Fibroblast of lung (primary cell): ENCODE measurements around the gene TMEM212. TPM values are rescaled to one million over a fixed set of nuclear protein-coding genes. Genes with fewer than 3 reads are reported as not detected.

ENCODE experiments used
- DNase-seq, 2 donors: peaks; one replicate each; pipeline versions ENCODE4 v3.0.0 to v3.0.0-alpha.2; 2010; ENCODE audit warnings: low read depth in 2 of 2
- H2AFZ ChIP-seq: 2 replicates; pipeline ENCODE4 v1.5.1; 2012; ENCODE audit warnings: low read length, control low read depth, inconsistent platforms
- H3K27ac ChIP-seq: 2 replicates; pipeline ENCODE4 v1.5.1; 2011; ENCODE audit warnings: low read length, control low read depth; ENCODE audit not compliant: insufficient read depth
- H3K27me3 ChIP-seq: 2 replicates; pipeline ENCODE4 v1.5.1; 2011; ENCODE audit warnings: mild to moderate bottlenecking, low read length; ENCODE audit not compliant: control insufficient read depth, insufficient read depth
- H3K36me3 ChIP-seq: 2 replicates; pipeline ENCODE4 v1.5.1; 2011; ENCODE audit warnings: low read length; ENCODE audit not compliant: control insufficient read depth, insufficient read depth
- H3K4me1 ChIP-seq: 2 replicates; pipeline ENCODE4 v1.5.1; 2011; ENCODE audit warnings: low read length; ENCODE audit not compliant: control insufficient read depth, insufficient read depth; ENCODE audit errors: extremely low read depth
- H3K4me2 ChIP-seq: 2 replicates; pipeline ENCODE4 v1.5.1; 2011; ENCODE audit warnings: low read length, control low read depth; ENCODE audit not compliant: insufficient read depth; ENCODE audit errors: extremely low read depth
- H3K4me3 ChIP-seq, 4 experiments: fragments of 200-600 bp in 1 of 4; sonication (generic) in 1 of 4; replicated peaks in 1 of 4; 2 replicates each; pipeline ENCODE4 v1.5.1; 2011 to 2016; ENCODE audit warnings: low read length in 4 of 4, low read depth in 3 of 4, mild to moderate bottlenecking in 3 of 4, control low read depth in 2 of 4, inconsistent platforms in 1 of 4, mixed read lengths in 1 of 4; ENCODE audit not compliant: insufficient read depth in 1 of 4; ENCODE audit errors: control extremely low read depth in 1 of 4
- H3K79me2 ChIP-seq: 2 replicates; pipeline ENCODE4 v1.5.1; 2012; ENCODE audit warnings: mild to moderate bottlenecking, low read length, inconsistent platforms; ENCODE audit not compliant: control insufficient read depth, insufficient read depth
- H3K9ac ChIP-seq: 2 replicates; pipeline ENCODE4 v1.5.1; 2011; ENCODE audit warnings: mild to moderate bottlenecking, low read length, control low read depth; ENCODE audit not compliant: insufficient read depth
- H3K9me3 ChIP-seq: 2 replicates; pipeline ENCODE4 v1.5.1; 2012; ENCODE audit warnings: low read depth, low read length; ENCODE audit not compliant: control insufficient read depth, insufficient read depth
- H4K20me1 ChIP-seq: 2 replicates; pipeline ENCODE4 v1.5.1; 2011; ENCODE audit warnings: low read length; ENCODE audit not compliant: control insufficient read depth, insufficient read depth; ENCODE audit errors: extremely low read depth
- EZH2 ChIP-seq: IDR thresholded peaks from 2 replicates; pipeline ENCODE4 v1.5.1; 2012; ENCODE audit warnings: low read length, control low read depth, mild to moderate bottlenecking; ENCODE audit errors: missing control alignments
- polyA plus RNA-seq, 2 donors: library from polyadenylated mRNA; depleted of rRNA in 1 of 2; stranded (reverse) in 1 of 2; unstranded in 1 of 2; fragments of >200 nt; gene quantifications; 2 replicates each; pipeline ENCODE4 v1.2.1, GENCODE V29; 2011 to 2012; ENCODE audit warnings: missing spikeins in 1 of 2
- total RNA-seq: library from RNA; depleted of rRNA; stranded (reverse); fragments of >200 nt; gene quantifications from 2 replicates; pipeline ENCODE4 v1.2.1, GENCODE V29; 2014
- TF ChIP-seq, protein P1 (sequence below), 2 donors: IDR thresholded peaks in 1 of 2; conservative IDR thresholded peaks in 1 of 2; 1 replicate in 1 of 2; 2 replicates in 1 of 2; pipeline ENCODE4 v1.5.1; 2011 to 2012; ENCODE audit warnings: low read length in 2 of 2, control low read depth in 1 of 2, inconsistent platforms in 1 of 2, low read depth in 1 of 2, mild to moderate bottlenecking in 1 of 2

The TMEM212 gene
- total and polyA plus RNA-seq, 2 donors (not counting 1 experiment from before 2014, with no cell fraction given) = not detected

DNA sequence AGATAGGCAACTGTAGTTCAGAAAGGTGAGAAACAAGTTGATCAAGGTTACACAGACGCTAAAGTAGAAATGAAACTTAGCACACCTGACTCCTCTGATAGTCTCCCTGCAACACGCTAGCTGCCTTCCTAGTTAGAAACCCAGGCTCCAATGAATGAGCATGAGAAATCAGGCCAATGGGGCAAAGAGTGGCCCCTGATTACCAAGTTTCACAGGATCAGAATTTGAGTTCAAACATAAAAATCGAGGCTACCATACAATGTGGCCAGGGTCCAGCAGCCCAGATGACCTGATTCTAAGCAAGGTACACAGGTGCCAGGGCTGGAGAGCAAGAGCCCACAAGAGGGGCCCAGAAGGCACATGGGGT is 40.6 kb upstream of the TMEM212 start:
- Histone ChIP-seq H3K4me3 (no peak overlapping the region), H3K9ac (no peak overlapping the region), H2AFZ (no peak overlapping the region), H3K27me3 (no peaks in the 10 kb centered on the region), H3K27ac (no peak overlapping the region), H4K20me1 (no peaks in the 10 kb centered on the region), H3K4me2 (no peak overlapping the region), H3K9me3 (no peaks in the 10 kb centered on the region), H3K4me1 (peaks cover 12% of the 10 kb centered on the region), H3K79me2 (no peaks in the 10 kb centered on the region), H3K36me3 (no peaks in the 10 kb centered on the region)
- no peak for TF ChIP-seq EZH2
- TF ChIP-seq, protein P1, sequence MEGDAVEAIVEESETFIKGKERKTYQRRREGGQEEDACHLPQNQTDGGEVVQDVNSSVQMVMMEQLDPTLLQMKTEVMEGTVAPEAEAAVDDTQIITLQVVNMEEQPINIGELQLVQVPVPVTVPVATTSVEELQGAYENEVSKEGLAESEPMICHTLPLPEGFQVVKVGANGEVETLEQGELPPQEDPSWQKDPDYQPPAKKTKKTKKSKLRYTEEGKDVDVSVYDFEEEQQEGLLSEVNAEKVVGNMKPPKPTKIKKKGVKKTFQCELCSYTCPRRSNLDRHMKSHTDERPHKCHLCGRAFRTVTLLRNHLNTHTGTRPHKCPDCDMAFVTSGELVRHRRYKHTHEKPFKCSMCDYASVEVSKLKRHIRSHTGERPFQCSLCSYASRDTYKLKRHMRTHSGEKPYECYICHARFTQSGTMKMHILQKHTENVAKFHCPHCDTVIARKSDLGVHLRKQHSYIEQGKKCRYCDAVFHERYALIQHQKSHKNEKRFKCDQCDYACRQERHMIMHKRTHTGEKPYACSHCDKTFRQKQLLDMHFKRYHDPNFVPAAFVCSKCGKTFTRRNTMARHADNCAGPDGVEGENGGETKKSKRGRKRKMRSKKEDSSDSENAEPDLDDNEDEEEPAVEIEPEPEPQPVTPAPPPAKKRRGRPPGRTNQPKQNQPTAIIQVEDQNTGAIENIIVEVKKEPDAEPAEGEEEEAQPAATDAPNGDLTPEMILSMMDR (conservative IDR thresholded peaks at IDR 0.05 in 1 of 2, IDR thresholded peaks at IDR 0.05 in 1 of 2; ENCODE audit: low read depth in 1 of 2, low read length in 2 of 2) = no peak
- DNase-seq = no peak

DNA sequence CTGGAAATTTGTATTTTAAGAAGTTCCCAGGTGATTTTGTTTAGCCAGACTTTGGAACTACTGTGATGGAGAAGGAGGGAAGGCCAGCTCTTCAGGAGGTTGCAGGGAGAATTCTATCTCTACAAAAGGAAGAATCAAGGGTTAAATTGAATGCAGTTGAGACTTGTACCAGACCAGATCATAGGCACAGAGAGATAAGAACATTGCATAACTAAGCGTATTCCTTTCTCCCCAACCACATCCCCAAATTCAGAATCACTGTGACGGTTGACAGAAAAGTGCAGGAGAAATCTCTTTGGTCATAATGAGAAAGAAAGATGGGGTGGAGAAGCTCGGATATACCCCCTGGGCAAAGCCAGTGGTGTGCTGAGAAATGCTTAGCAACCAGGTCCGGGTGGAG is 40.1 kb upstream of the TMEM212 start:
- H3K4me2 ChIP-seq = no peak overlapping the region
- no peak overlapping the region for H3K27ac ChIP-seq
- TF ChIP-seq EZH2 = no peak
- TF ChIP-seq, protein P1 (conservative IDR thresholded peaks at IDR 0.05 in 1 of 2, IDR thresholded peaks at IDR 0.05 in 1 of 2; ENCODE audit: low read depth in 1 of 2, low read length in 2 of 2) = no peak
- H2AFZ ChIP-seq = no peak overlapping the region
- H3K36me3 ChIP-seq = no peaks in the 10 kb centered on the region
- H4K20me1 ChIP-seq = no peaks in the 10 kb centered on the region
- peaks cover 12% of the 10 kb centered on the region for H3K4me1 ChIP-seq
- no peak for DNase-seq
- H3K79me2 ChIP-seq = no peaks in the 10 kb centered on the region
- no peak overlapping the region for H3K9ac ChIP-seq
- no peaks in the 10 kb centered on the region for H3K27me3 ChIP-seq
- no peaks in the 10 kb centered on the region for H3K9me3 ChIP-seq
- no peak overlapping the region for H3K4me3 ChIP-seq

DNA sequence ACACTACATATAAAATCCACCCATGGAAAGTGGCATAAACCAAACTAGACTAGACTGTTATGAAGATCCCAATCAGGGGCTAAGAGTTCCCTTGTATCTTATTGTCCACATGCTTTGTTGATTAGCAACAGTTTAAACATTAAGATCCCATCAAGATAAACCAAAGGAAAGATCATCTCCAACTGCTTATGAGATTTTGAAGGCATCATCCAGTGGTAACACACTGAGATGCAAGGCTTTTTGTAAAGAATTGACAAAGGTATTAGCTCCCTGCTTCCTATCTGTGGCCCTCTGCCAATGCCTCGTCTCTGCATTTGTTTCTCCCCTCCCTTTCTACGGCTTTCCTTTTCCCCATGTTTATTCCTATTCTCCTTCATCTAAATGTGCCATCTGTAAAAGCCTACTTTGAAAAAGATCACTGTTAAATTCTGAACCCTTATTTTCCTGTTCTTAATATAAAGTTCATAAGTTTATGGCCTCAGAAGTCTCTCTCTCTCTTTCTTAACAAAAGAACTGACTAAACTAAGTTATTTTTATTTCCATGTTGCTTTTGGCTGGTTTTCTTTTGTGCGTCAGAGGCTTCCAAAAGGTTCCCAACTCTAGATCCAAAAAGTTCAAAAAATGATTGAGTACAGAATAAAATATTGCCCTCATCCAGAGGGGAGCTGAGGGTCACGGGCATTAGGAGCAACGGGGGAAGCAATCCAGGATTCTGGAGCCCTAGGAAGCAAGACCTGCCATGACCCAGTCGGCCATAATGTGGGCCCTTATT is 38.3 kb upstream of the TMEM212 start:
- Histone ChIP-seq H4K20me1 (no peaks in the 10 kb centered on the region), H3K36me3 (no peaks in the 10 kb centered on the region), H3K79me2 (no peaks in the 10 kb centered on the region), H3K4me2 (no peak overlapping the region), H2AFZ (no peak overlapping the region), H3K9ac (no peak overlapping the region), H3K9me3 (no peaks in the 10 kb centered on the region), H3K4me3 (no peak overlapping the region), H3K27me3 (no peaks in the 10 kb centered on the region), H3K27ac (peak overlapping the region; percentile 70), H3K4me1 (peaks cover 17% of the 10 kb centered on the region)
- TF ChIP-seq, protein P1 (conservative IDR thresholded peaks at IDR 0.05 in 1 of 2, IDR thresholded peaks at IDR 0.05 in 1 of 2; ENCODE audit: low read depth in 1 of 2, low read length in 2 of 2) = no peak
- TF ChIP-seq EZH2 = no peak
- DNase-seq = peak; percentile 76 to 82
